Panc1 (cell line): ENCODE measurements around the gene FHIT. TPM values are rescaled to one million over a fixed set of nuclear protein-coding genes. Genes with fewer than 3 reads are reported as not detected.

ENCODE experiments used
- ATAC-seq: fragments of 200-7000 bp; cut with Tn5 transposase; 2 replicates; pipeline ENCODE4 v1.9.1; 2020; ENCODE audit warnings: mild to moderate bottlenecking, moderate library complexity
- BruUV-seq: library from RNA; stranded (reverse); fragments of 400-500 nt; replicated peaks from 2 replicates; lab custom pipeline; 2021; lab: Mats Ljungman, UMichigan
- CTCF ChIA-PET: fragments of 300-600 bp; sonication (Branson Sonifier 250); formaldehyde crosslinking; loops from one replicate; lab custom pipeline; 2022; ENCODE audit warnings: antibody characterized with exemption; lab: Charles Lee
- POLR2A ChIA-PET: fragments of 300-600 bp; sonication (Branson Sonifier 250); formaldehyde crosslinking; loops from one replicate; lab custom pipeline; 2022; ENCODE audit warnings: antibody characterized with exemption; lab: Charles Lee
- DNase-seq: peaks from one replicate; pipeline ENCODE4 v3.0.0-alpha.2; 2010; ENCODE audit warnings: low read depth, low spot score
- H3K27ac ChIP-seq: 2 replicates; pipeline ENCODE4 v1.5.1; 2011; ENCODE audit warnings: mild to moderate bottlenecking, low read length, inconsistent platforms
- H3K27me3 ChIP-seq: fragments of 200-500 bp; sonication (Bioruptor generic); 2 replicates; pipeline ENCODE4 v1.6.0; 2014; ENCODE audit warnings: low read length, inconsistent platforms; ENCODE audit not compliant: control insufficient read depth, insufficient read depth
- H3K36me3 ChIP-seq: fragments of 200-500 bp; sonication (Bioruptor generic); 2 replicates; pipeline ENCODE4 v1.5.1; 2014; ENCODE audit warnings: inconsistent platforms, mild to moderate bottlenecking, low read length, moderate library complexity; ENCODE audit not compliant: control insufficient read depth, insufficient read depth
- H3K4me1 ChIP-seq: 2 replicates; pipeline ENCODE4 v1.5.1; 2011; ENCODE audit warnings: inconsistent platforms, mild to moderate bottlenecking, low read length, moderate library complexity; ENCODE audit not compliant: control insufficient read depth, insufficient read depth
- H3K4me3 ChIP-seq, 2 experiments: 2 replicates each; pipeline ENCODE4 v1.5.1; 2011 to 2012; ENCODE audit warnings: low read depth in 2 of 2, low read length in 2 of 2, mild to moderate bottlenecking in 2 of 2, inconsistent platforms in 1 of 2, moderate library complexity in 1 of 2
- H3K9me3 ChIP-seq: fragments of 200-500 bp; sonication (Bioruptor generic); 2 replicates; pipeline ENCODE4 v1.5.1; 2014; ENCODE audit warnings: low read depth, mild to moderate bottlenecking, inconsistent platforms, low read length, moderate library complexity; ENCODE audit not compliant: control insufficient read depth, insufficient read depth
- CTCF ChIP-seq: fragments of 450-650 bp; IDR thresholded peaks from 2 replicates; pipeline ENCODE4 v1.5.1; 2017; ENCODE audit warnings: mild to moderate bottlenecking
- POLR2AphosphoS5 ChIP-seq: IDR thresholded peaks from 2 replicates; pipeline ENCODE4 v1.6.1; 2012; ENCODE audit warnings: mild to moderate bottlenecking, low read depth, low read length, moderate library complexity
- SIN3A ChIP-seq: IDR thresholded peaks from 2 replicates; pipeline ENCODE4 v1.6.1; 2012; ENCODE audit warnings: low read depth, mild to moderate bottlenecking, low read length, moderate library complexity, borderline replicate concordance; ENCODE audit not compliant: insufficient read depth
- TCF7L2 ChIP-seq: IDR thresholded peaks from 2 replicates; pipeline ENCODE4 v1.6.1; 2011; ENCODE audit warnings: mild to moderate bottlenecking, low read depth, low read length, inconsistent platforms
- in situ Hi-C: cut with HindIII; loops from 2 replicates; pipeline ENCODE4 v1.10.0; 2016; ENCODE audit warnings: low sequenced_read_pairs, low pct_unique_long_range_greater_than_20kb
- intact Hi-C: fragments of 100-400 bp; cut with micrococcal nuclease; formaldehyde crosslinking; loops from one replicate; pipeline ENCODE4 v1.10.0; 2022; ENCODE audit not compliant: unreplicated experiment
- total RNA-seq: library from RNA; stranded (reverse); gene quantifications from one replicate; pipeline ENCODE4 v1.2.1, GENCODE V29; 2021; ENCODE audit not compliant: unreplicated experiment
- TF ChIP-seq, protein P1 (sequence below), 2 experiments: IDR thresholded peaks; 2 replicates each; pipeline ENCODE4 v1.6.1; 2011 to 2012; ENCODE audit warnings: low read depth in 2 of 2, control low read depth in 1 of 2, low read length in 1 of 2, mild to moderate bottlenecking in 1 of 2, moderate library complexity in 1 of 2; ENCODE audit not compliant: insufficient read depth in 1 of 2

Gene FHIT
- total RNA-seq, 1 experiment from 2014 or later = 2.2 TPM

DNA sequence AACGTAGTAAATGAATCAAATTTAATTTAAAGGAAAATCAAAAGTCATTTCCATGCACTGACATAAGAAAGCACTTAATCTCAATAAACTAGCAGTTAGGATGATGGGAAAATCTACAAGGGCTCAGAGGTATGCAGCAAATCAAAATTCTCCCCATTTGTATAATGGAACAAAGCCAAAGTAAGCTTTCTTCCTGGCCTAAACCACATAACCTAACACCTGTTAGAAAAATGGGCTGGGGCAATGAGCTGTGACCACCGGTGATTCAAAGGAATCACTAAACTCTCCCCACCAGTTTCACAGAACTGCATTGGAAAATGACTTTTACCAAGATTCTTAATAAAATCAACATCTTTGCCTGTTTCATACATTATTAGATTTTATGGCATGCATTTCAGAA, 1024.3 kb downstream of the FHIT start:
- no peak overlapping the region for H3K4me3 ChIP-seq
- TF ChIP-seq CTCF (no peak), TCF7L2 (no peak), POLR2AphosphoS5 (no peak), SIN3A (no peak)
- TF ChIP-seq, protein P1, sequence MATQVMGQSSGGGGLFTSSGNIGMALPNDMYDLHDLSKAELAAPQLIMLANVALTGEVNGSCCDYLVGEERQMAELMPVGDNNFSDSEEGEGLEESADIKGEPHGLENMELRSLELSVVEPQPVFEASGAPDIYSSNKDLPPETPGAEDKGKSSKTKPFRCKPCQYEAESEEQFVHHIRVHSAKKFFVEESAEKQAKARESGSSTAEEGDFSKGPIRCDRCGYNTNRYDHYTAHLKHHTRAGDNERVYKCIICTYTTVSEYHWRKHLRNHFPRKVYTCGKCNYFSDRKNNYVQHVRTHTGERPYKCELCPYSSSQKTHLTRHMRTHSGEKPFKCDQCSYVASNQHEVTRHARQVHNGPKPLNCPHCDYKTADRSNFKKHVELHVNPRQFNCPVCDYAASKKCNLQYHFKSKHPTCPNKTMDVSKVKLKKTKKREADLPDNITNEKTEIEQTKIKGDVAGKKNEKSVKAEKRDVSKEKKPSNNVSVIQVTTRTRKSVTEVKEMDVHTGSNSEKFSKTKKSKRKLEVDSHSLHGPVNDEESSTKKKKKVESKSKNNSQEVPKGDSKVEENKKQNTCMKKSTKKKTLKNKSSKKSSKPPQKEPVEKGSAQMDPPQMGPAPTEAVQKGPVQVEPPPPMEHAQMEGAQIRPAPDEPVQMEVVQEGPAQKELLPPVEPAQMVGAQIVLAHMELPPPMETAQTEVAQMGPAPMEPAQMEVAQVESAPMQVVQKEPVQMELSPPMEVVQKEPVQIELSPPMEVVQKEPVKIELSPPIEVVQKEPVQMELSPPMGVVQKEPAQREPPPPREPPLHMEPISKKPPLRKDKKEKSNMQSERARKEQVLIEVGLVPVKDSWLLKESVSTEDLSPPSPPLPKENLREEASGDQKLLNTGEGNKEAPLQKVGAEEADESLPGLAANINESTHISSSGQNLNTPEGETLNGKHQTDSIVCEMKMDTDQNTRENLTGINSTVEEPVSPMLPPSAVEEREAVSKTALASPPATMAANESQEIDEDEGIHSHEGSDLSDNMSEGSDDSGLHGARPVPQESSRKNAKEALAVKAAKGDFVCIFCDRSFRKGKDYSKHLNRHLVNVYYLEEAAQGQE (IDR thresholded peaks at IDR 0.05; ENCODE audit: insufficient read depth in 1 of 2, low read depth in 2 of 2, low read length in 1 of 2) = no peak
- POLR2A ChIA-PET = no interaction called here
- H3K36me3 ChIP-seq = no peaks in the 10 kb centered on the region
- intact Hi-C loops = no loop called here
- no peaks in the 10 kb centered on the region for H3K4me1 ChIP-seq
- in situ Hi-C loops = no loop called here
- no peaks in the 10 kb centered on the region for H3K27me3 ChIP-seq
- no peak for DNase-seq
- no TSS peak for BruUV-seq
- no peaks in the 10 kb centered on the region for H3K9me3 ChIP-seq
- H3K27ac ChIP-seq = no peak overlapping the region
- CTCF ChIA-PET = no interaction called here
- no peak for ATAC-seq

DNA sequence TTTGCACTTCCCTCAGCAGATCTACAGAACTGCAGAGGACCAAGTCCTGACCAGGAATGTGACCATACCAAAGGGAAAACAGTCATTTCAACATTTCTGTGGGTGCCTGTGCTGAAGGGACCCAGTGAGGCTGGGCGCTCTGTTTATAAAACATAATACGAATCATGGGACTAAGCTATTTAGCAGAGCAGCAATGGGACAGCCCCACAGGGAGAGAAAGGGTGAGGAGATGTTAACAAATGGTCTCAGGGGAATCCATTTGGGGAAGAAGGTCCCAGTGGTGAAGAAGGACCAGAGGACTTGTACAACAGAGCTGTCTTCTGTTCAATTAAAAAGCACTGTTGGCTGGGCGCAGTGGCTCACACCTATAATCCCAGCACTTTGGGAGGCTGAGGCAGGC, 1025.4 kb downstream of the FHIT start:
- ChIA-PET CTCF (interaction anchor here (0.7 kb wide), 1 partner anchor 545 kb away, joined by 11 read pairs; no protein-coding TSS in a partner anchor), POLR2A (no interaction called here)
- no peaks in the 10 kb centered on the region for H3K27me3 ChIP-seq
- in situ Hi-C loops = no loop called here
- intact Hi-C loops = no loop called here
- no peaks in the 10 kb centered on the region for H3K4me1 ChIP-seq
- no peaks in the 10 kb centered on the region for H3K9me3 ChIP-seq
- no peaks in the 10 kb centered on the region for H3K36me3 ChIP-seq
- TF ChIP-seq, protein P1 (IDR thresholded peaks at IDR 0.05; ENCODE audit: insufficient read depth in 1 of 2, low read depth in 2 of 2, low read length in 1 of 2) = no peak
- TF ChIP-seq POLR2AphosphoS5 (no peak), TCF7L2 (no peak), SIN3A (no peak), CTCF (no peak)
- H3K4me3 ChIP-seq = no peak overlapping the region
- BruUV-seq = no TSS peak
- DNase-seq (no peak), ATAC-seq (no peak)
- no peak overlapping the region for H3K27ac ChIP-seq
